ENCODE measurements around the gene SYCP2L.
"Not testable (repeated sequence)": the region's sequence is repeated elsewhere in the genome, so short reads cannot be mapped to it uniquely, and the experiment has no call there.

DNA sequence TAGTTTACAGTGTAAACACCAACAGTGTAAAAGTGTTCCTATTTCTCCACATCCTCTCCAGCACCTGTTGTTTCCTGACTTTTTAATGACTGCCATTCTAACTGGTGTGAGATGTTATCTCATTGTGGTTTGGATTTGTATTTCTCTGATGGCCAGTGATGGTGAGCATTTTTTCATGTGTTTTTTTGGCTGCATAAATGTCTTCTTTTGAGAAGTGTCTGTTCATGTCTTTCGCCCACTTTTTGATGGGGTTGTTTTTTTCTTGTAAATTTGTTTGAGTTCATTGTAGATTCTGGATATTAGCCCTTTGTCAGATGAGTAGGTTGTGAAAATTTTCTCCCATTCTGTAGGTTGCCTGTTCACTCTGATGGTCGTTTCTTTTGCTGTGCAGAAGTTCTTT, 98.1 kb downstream of the SYCP2L start:
- TF ChIP-seq EZH2 (IDR thresholded peaks at IDR 0.05); POLR2AphosphoS5 (IDR thresholded peaks at IDR 0.05; ENCODE audit: borderline replicate concordance, low read depth, low read length): not testable (repeated sequence)

Measured in SK-N-MC (cell line).